ENCODE measurements around the gene CAMTA1.

Gene CAMTA1

GRCh38 chr1:7667159-7667558 lies 881.9 kb downstream of the CAMTA1 start:
- Histone ChIP-seq H3K27ac (ENCODE audit: poor library complexity, severe bottlenecking) (no peak overlapping the region), H3K9me3 (ENCODE audit: severe bottlenecking) (no peaks in the 10 kb centered on the region), H3K27me3 (ENCODE audit: insufficient read depth, poor library complexity, severe bottlenecking) (no peaks in the 10 kb centered on the region), H3K36me3 (ENCODE audit: low read depth) (no peaks in the 10 kb centered on the region), H3K4me3 (ENCODE audit: severe bottlenecking) (no peak overlapping the region), H3K4me1 (ENCODE audit: insufficient read depth, poor library complexity, severe bottlenecking) (no peaks in the 10 kb centered on the region)
- ATAC-seq (ENCODE audit: low read depth) = no peak
- DNase-seq (ENCODE audit: low spot score) = no peak
- TF ChIP-seq CTCF (IDR thresholded peaks at IDR 0.05; ENCODE audit: poor library complexity, severe bottlenecking) = no peak

GRCh38 chr1:7667625-7668218 lies 882.5 kb downstream of the CAMTA1 start:
- ATAC-seq (ENCODE audit: low read depth) (peak; percentile 78), DNase-seq (ENCODE audit: low spot score) (no peak)
- Histone ChIP-seq H3K9me3 (ENCODE audit: severe bottlenecking) (no peaks in the 10 kb centered on the region), H3K36me3 (ENCODE audit: low read depth) (no peaks in the 10 kb centered on the region), H3K4me3 (ENCODE audit: severe bottlenecking) (no peak overlapping the region), H3K27me3 (ENCODE audit: insufficient read depth, poor library complexity, severe bottlenecking) (no peaks in the 10 kb centered on the region), H3K27ac (ENCODE audit: poor library complexity, severe bottlenecking) (no peak overlapping the region), H3K4me1 (ENCODE audit: insufficient read depth, poor library complexity, severe bottlenecking) (no peaks in the 10 kb centered on the region)
- TF ChIP-seq CTCF (IDR thresholded peaks at IDR 0.05; ENCODE audit: poor library complexity, severe bottlenecking) = peak; percentile 96

GRCh38 chr1:7669559-7670311 lies 884.5 kb downstream of the CAMTA1 start:
- H3K27me3 ChIP-seq (ENCODE audit: insufficient read depth, poor library complexity, severe bottlenecking) = no peaks in the 10 kb centered on the region
- no peak overlapping the region for H3K27ac ChIP-seq (ENCODE audit: poor library complexity, severe bottlenecking)
- DNase-seq (ENCODE audit: low spot score) (no peak), ATAC-seq (ENCODE audit: low read depth) (peak; percentile 65; the same call in 2 of the 3 replicates)
- TF ChIP-seq CTCF (IDR thresholded peaks at IDR 0.05; ENCODE audit: poor library complexity, severe bottlenecking) = peak; percentile 82
- no peak overlapping the region for H3K4me3 ChIP-seq (ENCODE audit: severe bottlenecking)
- H3K4me1 ChIP-seq (ENCODE audit: insufficient read depth, poor library complexity, severe bottlenecking) = no peaks in the 10 kb centered on the region
- no peaks in the 10 kb centered on the region for H3K36me3 ChIP-seq (ENCODE audit: low read depth)
- no peaks in the 10 kb centered on the region for H3K9me3 ChIP-seq (ENCODE audit: severe bottlenecking)

DNA sequence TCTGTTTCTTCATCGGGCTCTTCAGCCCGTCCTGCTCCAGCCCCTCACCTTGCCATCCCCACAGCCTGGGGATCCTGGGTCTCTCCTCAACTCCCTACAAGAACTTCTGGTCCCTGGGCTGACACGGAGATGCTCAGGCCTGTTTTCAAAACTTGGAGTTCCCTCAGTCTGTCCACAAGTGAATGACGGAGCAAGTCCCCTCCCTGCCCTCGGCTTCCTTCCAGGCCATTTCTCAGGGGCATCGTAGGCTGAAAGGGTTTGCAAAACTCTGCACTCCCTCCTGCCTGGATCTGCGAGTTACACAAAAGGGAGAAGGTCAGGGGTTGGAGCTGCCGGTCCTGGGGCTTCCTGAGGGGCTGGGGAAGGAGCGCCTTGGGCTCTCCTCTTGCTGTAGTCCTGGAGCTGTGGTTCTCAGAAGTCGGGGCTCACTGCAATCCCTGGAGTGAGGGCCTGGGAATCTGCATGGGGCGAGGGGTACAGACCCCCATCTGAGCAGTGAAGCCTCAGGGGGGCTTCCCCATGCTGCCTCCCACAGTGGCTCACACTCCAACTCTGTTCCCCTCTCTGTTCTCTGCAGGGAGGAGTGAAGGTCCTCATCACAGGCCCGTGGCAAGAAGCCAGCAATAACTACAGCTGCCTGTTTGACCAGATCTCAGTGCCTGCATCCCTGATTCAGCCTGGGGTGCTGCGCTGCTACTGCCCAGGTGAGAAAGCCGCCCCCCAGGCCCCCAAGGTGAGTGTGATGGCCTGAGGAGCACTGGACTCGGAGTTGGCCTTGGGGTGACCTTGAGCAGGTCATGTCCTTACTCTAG lies 885.3 kb downstream of the CAMTA1 start:
- no peak for ATAC-seq (ENCODE audit: low read depth)
- H3K9me3 ChIP-seq (ENCODE audit: severe bottlenecking) = no peaks in the 10 kb centered on the region
- H3K36me3 ChIP-seq (ENCODE audit: low read depth) = no peaks in the 10 kb centered on the region
- H3K4me3 ChIP-seq (ENCODE audit: severe bottlenecking) = no peak overlapping the region
- H3K27ac ChIP-seq (ENCODE audit: poor library complexity, severe bottlenecking) = no peak overlapping the region
- H3K27me3 ChIP-seq (ENCODE audit: insufficient read depth, poor library complexity, severe bottlenecking) = no peaks in the 10 kb centered on the region
- no peaks in the 10 kb centered on the region for H3K4me1 ChIP-seq (ENCODE audit: insufficient read depth, poor library complexity, severe bottlenecking)
- no peak for DNase-seq (ENCODE audit: low spot score)
- TF ChIP-seq CTCF (IDR thresholded peaks at IDR 0.05; ENCODE audit: poor library complexity, severe bottlenecking) = no peak

Data from RWPE2 (cell line).